ENCODE results near the gene RICTOR. TPM values are rescaled to one million over a fixed set of nuclear protein-coding genes. Genes with fewer than 3 reads are reported as not detected.

RICTOR gene
- total RNA-seq, 1 experiment from 2014 or later: 25.7 TPM

GRCh38 chr5:39068099-39068498, 6.1 kb downstream of the RICTOR start:
- DNase-seq: no peak
- Histone ChIP-seq H3K9me3 (peaks cover 8% of the 10 kb centered on the region), H3K27me3 (replicated peaks; ENCODE audit: control insufficient read depth, insufficient read depth, low read length) (no peaks in the 10 kb centered on the region), H3K36me3 (ENCODE audit: control insufficient read depth, insufficient read depth, low read length) (no peaks in the 10 kb centered on the region; the same call in 1 of the 2 replicates), H3K4me3 (ENCODE audit: low read depth, low read length) (no peak overlapping the region), H3K4me1 (0 out of 2 replicates have a peak, but pooled peaks cover 6% of the 10 kb centered on the region)
- TF ChIP-seq CTCF (IDR thresholded peaks at IDR 0.05; ENCODE audit: insufficient read depth in 1 of 2, low read depth in 1 of 2, low read length in 1 of 2, severe bottlenecking in 1 of 2, unreplicated experiment in 1 of 2): no peak
- Mint-ChIP-seq H3K4me1 (ENCODE audit: low read depth, unreplicated experiment) (peaks cover 6% of the 10 kb centered on the region), H3K27ac (ENCODE audit: unreplicated experiment) (no peak overlapping the region), H3K27me3 (ENCODE audit: insufficient read depth, unreplicated experiment) (no peaks in the 10 kb centered on the region), H3K4me3 (ENCODE audit: unreplicated experiment) (no peak overlapping the region), H3K36me3 (ENCODE audit: insufficient read depth, unreplicated experiment) (peaks cover 18% of the 10 kb centered on the region), H3K9me3 (ENCODE audit: unreplicated experiment) (peaks cover 16% of the 10 kb centered on the region)
- ChIA-PET POLR2A (no interaction called here), CTCF (no interaction called here)
- intact Hi-C loops (cut with micrococcal nuclease; ENCODE audit: unreplicated experiment): no loop called here
- no TSS peak for BruUV-seq (replicated peaks)

- no peak for DNase-seq
- H3K36me3 Mint-ChIP-seq (ENCODE audit: insufficient read depth, unreplicated experiment): peaks cover 18% of the 10 kb centered on the region
- H3K27ac Mint-ChIP-seq (ENCODE audit: unreplicated experiment): no peak overlapping the region
- no peaks in the 10 kb centered on the region for H3K4me1 ChIP-seq
- intact Hi-C loops (cut with micrococcal nuclease; ENCODE audit: unreplicated experiment): no loop called here
- BruUV-seq (replicated peaks): no TSS peak
- peaks cover 6% of the 10 kb centered on the region for H3K4me1 Mint-ChIP-seq (ENCODE audit: low read depth, unreplicated experiment)
- TF ChIP-seq CTCF (IDR thresholded peaks at IDR 0.05; ENCODE audit: insufficient read depth in 1 of 2, low read depth in 1 of 2, low read length in 1 of 2, severe bottlenecking in 1 of 2, unreplicated experiment in 1 of 2): no peak
- H3K4me3 ChIP-seq (ENCODE audit: low read depth, low read length): no peak overlapping the region
- no peaks in the 10 kb centered on the region for H3K27me3 Mint-ChIP-seq (ENCODE audit: insufficient read depth, unreplicated experiment)
- peaks cover 16% of the 10 kb centered on the region for H3K9me3 Mint-ChIP-seq (ENCODE audit: unreplicated experiment)
- no peak overlapping the region for H3K4me3 Mint-ChIP-seq (ENCODE audit: unreplicated experiment)
- H3K27me3 ChIP-seq (replicated peaks; ENCODE audit: control insufficient read depth, insufficient read depth, low read length): no peaks in the 10 kb centered on the region
- no peaks in the 10 kb centered on the region; the same call in 1 of the 2 replicates for H3K36me3 ChIP-seq (ENCODE audit: control insufficient read depth, insufficient read depth, low read length)
- peaks cover 8% of the 10 kb centered on the region for H3K9me3 ChIP-seq
- POLR2A ChIA-PET: no interaction called here
- CTCF ChIA-PET: no interaction called here
Measured at GRCh38 chr5:39064450-39064849, 9.7 kb downstream of the RICTOR start.

GRCh38 chr5:39063037-39063436, 11.2 kb downstream of the RICTOR start:
- intact Hi-C loops (cut with micrococcal nuclease; ENCODE audit: unreplicated experiment): no loop called here
- Histone ChIP-seq H3K9me3 (peaks cover 8% of the 10 kb centered on the region), H3K4me1 (no peaks in the 10 kb centered on the region), H3K36me3 (ENCODE audit: control insufficient read depth, insufficient read depth, low read length) (no peaks in the 10 kb centered on the region; the same call in 1 of the 2 replicates), H3K4me3 (ENCODE audit: low read depth, low read length) (no peak overlapping the region), H3K27me3 (replicated peaks; ENCODE audit: control insufficient read depth, insufficient read depth, low read length) (no peaks in the 10 kb centered on the region)
- Mint-ChIP-seq H3K4me1 (ENCODE audit: low read depth, unreplicated experiment) (peaks cover 6% of the 10 kb centered on the region), H3K9me3 (ENCODE audit: unreplicated experiment) (peaks cover 16% of the 10 kb centered on the region), H3K27ac (ENCODE audit: unreplicated experiment) (no peak overlapping the region), H3K36me3 (ENCODE audit: insufficient read depth, unreplicated experiment) (peaks cover 13% of the 10 kb centered on the region), H3K4me3 (ENCODE audit: unreplicated experiment) (no peak overlapping the region), H3K27me3 (ENCODE audit: insufficient read depth, unreplicated experiment) (no peaks in the 10 kb centered on the region)
- ChIA-PET POLR2A (no interaction called here), CTCF (no interaction called here)
- DNase-seq: no peak
- no TSS peak for BruUV-seq (replicated peaks)
- no peak for TF ChIP-seq CTCF (IDR thresholded peaks at IDR 0.05; ENCODE audit: insufficient read depth in 1 of 2, low read depth in 1 of 2, low read length in 1 of 2, severe bottlenecking in 1 of 2, unreplicated experiment in 1 of 2)

Data from Caco-2 (cell line).